Upper lobe of right lung (tissue), 1 donor: ENCODE measurements around the gene PGGHG. TPM values are rescaled to one million over a fixed set of nuclear protein-coding genes. Genes with fewer than 3 reads are reported as not detected.
"Not testable (repeated sequence)": the region's sequence is repeated elsewhere in the genome, so short reads cannot be mapped to it uniquely, and the experiment has no call there.

Experiments
- ATAC-seq: fragments of 200-7000 bp; cut with Tn5 transposase; one replicate; pipeline ENCODE4 v1.9.1; 2020; ENCODE audit warnings: mild to moderate bottlenecking, moderate library complexity
- DNase-seq: peaks from one replicate; pipeline ENCODE4 v3.0.0-alpha.2; 2020
- H3K27ac ChIP-seq: fragments of 200-600 bp; one replicate; pipeline ENCODE4 v1.8.0; 2022
- H3K27me3 ChIP-seq: fragments of 200-600 bp; one replicate; pipeline ENCODE4 v1.8.0; 2022; ENCODE audit warnings: mild to moderate bottlenecking
- H3K36me3 ChIP-seq: fragments of 200-600 bp; one replicate; pipeline ENCODE4 v1.8.0; 2022
- H3K4me1 ChIP-seq: fragments of 200-600 bp; one replicate; pipeline ENCODE4 v1.8.0; 2022
- H3K4me3 ChIP-seq: fragments of 200-600 bp; one replicate; pipeline ENCODE4 v1.8.0; 2022; ENCODE audit warnings: mild to moderate bottlenecking
- H3K9me3 ChIP-seq: fragments of 200-600 bp; one replicate; pipeline ENCODE4 v1.8.0; 2022
- CTCF ChIP-seq: fragments of 200-600 bp; IDR thresholded peaks from one replicate; pipeline ENCODE4 v1.8.0; 2022; ENCODE audit warnings: antibody characterized with exemption
- intact Hi-C: fragments of 100-400 bp; cut with DNase I; formaldehyde crosslinking; loops from one replicate; pipeline ENCODE4 v1.11.0; 2022
- total RNA-seq: library from RNA; stranded (reverse); fragmentation: NEBNext Ultra II Directional; extraction: Animal tissue kit (Norgen Biotek cat#: 25700); gene quantifications from one replicate; pipeline ENCODE4 v1.2.1, GENCODE V29; 2021
- donor health status: DM: no; HTN: yes; CAD: no; lungs with severe emphysema.

Gene PGGHG
- total RNA-seq, 1 donor from 2014 or later = 105 TPM

GRCh38 chr11:303363-303762 is 14.4 kb downstream of the PGGHG start:
- H3K27ac ChIP-seq = no peak overlapping the region
- H3K27me3 ChIP-seq = peaks cover 6% of the 10 kb centered on the region
- H3K9me3 ChIP-seq = no peaks in the 10 kb centered on the region
- no peaks in the 10 kb centered on the region for H3K36me3 ChIP-seq
- ATAC-seq = no peak
- H3K4me3 ChIP-seq = no peak overlapping the region
- DNase-seq = no peak
- H3K4me1 ChIP-seq = peaks cover 20% of the 10 kb centered on the region
- no peak for TF ChIP-seq CTCF
- intact Hi-C loops = no loop called here

GRCh38 chr11:304061-304506 is 15.2 kb downstream of the PGGHG start:
- no peak for TF ChIP-seq CTCF
- DNase-seq (no peak), ATAC-seq (no peak)
- no peaks in the 10 kb centered on the region for H3K9me3 ChIP-seq
- peaks cover 18% of the 10 kb centered on the region for H3K4me1 ChIP-seq
- no peak overlapping the region for H3K27ac ChIP-seq
- H3K36me3 ChIP-seq = no peaks in the 10 kb centered on the region
- no peak overlapping the region for H3K4me3 ChIP-seq
- H3K27me3 ChIP-seq = no peaks in the 10 kb centered on the region
- intact Hi-C loops = no loop called here

GRCh38 chr11:304915-305843 is 16.3 kb downstream of the PGGHG start:
- H3K27me3 ChIP-seq = no peaks in the 10 kb centered on the region
- no peaks in the 10 kb centered on the region for H3K36me3 ChIP-seq
- H3K4me3 ChIP-seq = no peak overlapping the region
- ATAC-seq (peak; percentile 27), DNase-seq (peak; percentile 71)
- peak; percentile 70 for TF ChIP-seq CTCF
- H3K27ac ChIP-seq = peak overlapping the region; percentile 89
- peaks cover 25% of the 10 kb centered on the region for H3K4me1 ChIP-seq
- intact Hi-C loops = no loop called here
- no peaks in the 10 kb centered on the region for H3K9me3 ChIP-seq

- ATAC-seq = no peak
- no peak for TF ChIP-seq CTCF
- DNase-seq = no peak
- Histone ChIP-seq H3K27me3 (no peaks in the 10 kb centered on the region), H3K4me1 (peaks cover 25% of the 10 kb centered on the region), H3K9me3 (no peaks in the 10 kb centered on the region), H3K27ac (peak overlapping the region; percentile 89), H3K4me3 (no peak overlapping the region), H3K36me3 (no peaks in the 10 kb centered on the region)
- intact Hi-C loops = no loop called here
Observed at GRCh38 chr11:305844-306211, 16.9 kb downstream of the PGGHG start.

- no peaks in the 10 kb centered on the region for H3K9me3 ChIP-seq
- no peak for TF ChIP-seq CTCF
- H3K4me1 ChIP-seq = peaks cover 27% of the 10 kb centered on the region
- peak overlapping the region; percentile 89 for H3K27ac ChIP-seq
- H3K27me3 ChIP-seq = no peaks in the 10 kb centered on the region
- ATAC-seq (no peak), DNase-seq (no peak)
- no peak overlapping the region for H3K4me3 ChIP-seq
- no peaks in the 10 kb centered on the region for H3K36me3 ChIP-seq
- intact Hi-C loops = no loop called here
Observed at GRCh38 chr11:306645-307371, 17.9 kb downstream of the PGGHG start.

GRCh38 chr11:307766-308708 is 19.1 kb downstream of the PGGHG start, which contains the start of gene IFITM2:
TSS of gene IFITM2 (plus strand) at chr11:307816. CDS start at chr11:308193, 377 bp downstream.
- H3K27me3 ChIP-seq, H3K36me3 ChIP-seq, intact Hi-C loops, H3K9me3 ChIP-seq: not testable (repeated sequence)
- peak within 1 kb of the TSS; percentile 89 for H3K27ac ChIP-seq
- peak within 1 kb of the TSS; percentile 59 for H3K4me3 ChIP-seq
- ATAC-seq (peak; percentile 76), DNase-seq (peak; percentile 88)
- peaks cover 35% of the 10 kb centered on the region for H3K4me1 ChIP-seq

GRCh38 chr11:308740-309665 is 20.1 kb downstream of the PGGHG start:
- H3K27me3 ChIP-seq, ATAC-seq, DNase-seq, H3K9me3 ChIP-seq, H3K36me3 ChIP-seq, intact Hi-C loops: not testable (repeated sequence)
- Histone ChIP-seq H3K4me1 (peaks cover 42% of the 10 kb centered on the region), H3K4me3 (peak overlapping the region; percentile 59), H3K27ac (peak overlapping the region; percentile 89)
